HG02970 (cell line): ENCODE measurements around the gene FGF14.

Source experiments
- ATAC-seq: cut with Tn5 transposase; IDR thresholded peaks from one replicate; pipeline ENCODE4 v1.9.1; 2021; ENCODE audit warnings: mild to moderate bottlenecking, moderate library complexity, moderate number of reproducible peaks; ENCODE audit not compliant: unreplicated experiment, low FRiP score

The FGF14 gene

DNA sequence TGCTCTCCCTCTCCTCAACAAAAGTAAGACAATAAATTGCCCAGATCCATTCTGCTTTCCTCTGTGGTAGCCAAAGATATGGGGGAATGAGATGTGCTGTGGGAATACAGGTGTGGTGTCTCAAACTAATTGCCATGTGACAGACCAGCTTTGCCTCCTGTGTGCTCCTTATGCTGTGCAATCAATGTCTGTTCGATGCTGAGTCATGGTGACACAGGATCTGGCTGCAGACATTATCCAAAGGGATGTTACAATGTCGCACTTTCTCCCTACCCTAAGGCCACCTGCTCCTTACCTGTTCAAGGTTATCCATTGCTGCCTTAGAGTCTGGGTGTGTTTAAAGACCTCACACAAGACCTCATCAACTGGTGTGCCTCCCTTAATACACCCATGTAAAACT lies 32.5 kb downstream of the FGF14 start:
- no peak for ATAC-seq

DNA sequence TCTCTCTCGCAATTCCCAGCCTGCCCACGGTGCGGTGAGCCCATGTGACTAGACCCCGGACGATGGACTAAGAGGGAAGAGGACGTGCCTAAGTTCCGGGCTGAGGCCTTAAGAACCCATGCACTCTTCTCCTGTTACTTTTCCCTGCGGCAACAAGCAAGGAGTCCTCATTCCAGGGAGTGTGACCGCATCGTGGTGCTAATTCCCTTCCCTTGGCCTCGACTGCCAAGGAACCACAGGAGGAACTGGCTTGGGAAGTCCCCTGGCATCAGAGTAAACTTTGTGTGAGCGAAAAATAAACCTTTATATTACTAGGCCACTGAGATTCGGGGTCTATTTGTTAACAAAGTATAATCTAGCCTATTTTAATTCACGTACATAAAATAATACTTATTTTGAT lies 34.0 kb downstream of the FGF14 start:
- no peak for ATAC-seq

DNA sequence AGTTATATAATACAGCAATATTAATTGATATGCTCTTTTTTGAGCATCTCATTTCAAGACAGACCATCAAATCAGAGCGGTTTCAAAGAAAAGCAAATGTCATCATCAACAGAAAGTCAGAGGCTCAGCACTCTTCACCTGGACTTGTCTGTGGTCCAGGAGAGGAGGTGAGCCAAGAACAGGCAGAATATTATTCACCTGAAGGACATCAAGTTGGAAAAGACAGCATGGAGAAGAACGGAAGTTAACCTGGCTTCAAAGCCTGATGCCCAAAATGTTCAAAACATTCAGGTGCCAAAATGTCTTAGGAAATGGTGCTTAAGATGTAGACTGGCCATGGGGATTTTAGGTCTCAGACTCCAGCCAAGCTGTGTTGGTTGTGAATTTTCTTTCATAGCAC lies 40.7 kb downstream of the FGF14 start:
- no peak for ATAC-seq

DNA sequence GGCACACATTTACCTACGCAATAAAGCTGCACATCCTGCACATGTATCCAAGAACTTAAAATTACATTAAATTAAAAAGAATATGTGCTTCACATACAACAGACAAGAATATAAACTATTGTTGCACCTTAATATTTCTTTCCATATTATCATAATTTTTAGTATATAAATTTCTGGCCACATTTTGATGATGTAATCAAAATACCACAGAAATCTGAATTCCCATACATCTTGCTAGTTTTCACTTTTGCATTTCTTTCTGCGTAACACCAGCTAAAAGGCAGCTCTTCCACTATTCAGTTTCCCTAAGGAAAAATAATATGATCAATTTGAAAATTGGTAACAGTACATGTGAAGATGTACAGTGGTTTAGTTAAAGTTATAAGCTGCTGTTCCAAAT lies 42.6 kb downstream of the FGF14 start:
- no peak for ATAC-seq

DNA sequence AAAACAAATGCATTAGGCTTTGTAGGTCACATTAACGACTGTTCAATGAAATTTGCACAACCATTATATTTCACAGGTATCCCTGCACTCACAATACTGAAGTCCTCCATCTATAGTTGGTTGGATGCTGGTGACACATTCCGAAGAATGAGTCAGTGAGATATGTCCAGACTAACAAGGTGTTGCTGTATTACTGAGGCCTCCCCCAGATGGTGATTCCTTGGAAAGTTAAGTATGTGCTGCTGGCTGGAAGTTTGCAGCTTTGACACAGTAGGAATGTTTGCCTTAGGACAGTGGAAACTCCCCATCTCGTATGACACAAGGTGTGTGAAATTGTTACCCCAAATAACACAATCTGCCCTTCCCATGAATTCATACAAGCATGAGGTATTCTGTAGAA lies 46.6 kb downstream of the FGF14 start:
- no peak for ATAC-seq

DNA sequence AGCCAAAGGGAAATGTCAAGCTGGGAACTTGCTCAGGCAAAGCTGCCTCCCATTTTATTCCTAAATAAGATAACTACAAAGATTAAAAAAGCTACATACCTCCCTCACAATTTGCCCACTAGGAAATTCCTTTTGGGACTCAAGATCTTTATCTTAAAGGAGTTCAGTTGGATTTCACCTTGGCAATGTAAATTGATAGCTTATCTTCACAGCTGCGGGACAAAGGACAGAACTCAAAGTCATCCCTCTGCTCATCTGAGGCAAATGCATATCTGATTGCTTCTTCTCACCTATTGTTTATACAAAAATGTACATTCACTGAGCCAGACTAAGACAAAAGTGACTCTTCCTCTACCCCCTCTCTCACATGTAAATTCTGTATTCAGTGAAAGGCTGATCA lies 47.8 kb downstream of the FGF14 start:
- ATAC-seq = no peak

DNA sequence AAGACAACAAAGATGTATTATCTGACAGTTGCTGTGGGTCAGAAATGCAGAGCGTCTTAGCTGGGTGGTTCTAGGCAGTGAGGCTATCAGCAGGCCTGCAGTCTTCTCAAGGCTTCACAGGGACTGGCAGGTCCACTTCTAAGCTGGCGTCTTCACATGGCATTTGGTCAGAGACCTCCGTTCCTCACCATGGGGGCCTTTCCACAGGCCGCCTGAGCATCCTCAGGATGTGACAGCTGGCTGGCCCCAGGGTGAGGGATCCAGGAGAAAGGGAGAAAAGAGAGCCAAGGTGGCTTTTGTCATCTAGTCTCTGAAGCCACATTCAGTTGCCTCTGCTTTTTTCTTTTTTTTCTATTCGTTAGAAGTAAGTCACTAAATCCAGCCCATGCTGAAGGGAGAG lies 50.3 kb downstream of the FGF14 start:
- ATAC-seq = no peak

DNA sequence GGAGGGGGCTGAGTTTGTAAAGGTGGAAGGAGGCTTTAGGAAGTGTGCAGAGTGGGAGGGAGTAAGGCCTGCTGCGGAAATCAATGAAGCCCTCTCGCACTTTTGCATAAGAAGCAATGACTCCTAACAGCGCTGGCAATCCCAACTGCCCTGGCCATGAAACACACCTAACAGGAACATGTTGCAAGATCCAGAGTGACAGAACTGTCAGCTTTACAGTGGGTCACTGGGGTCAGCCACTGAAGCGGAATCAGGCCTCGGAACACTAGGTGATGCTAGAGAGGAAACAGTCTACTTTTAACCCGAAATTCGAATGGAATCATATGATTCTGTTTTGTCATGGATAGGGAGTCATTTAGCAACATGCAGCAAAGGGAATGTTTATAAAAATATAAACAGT lies 54.4 kb downstream of the FGF14 start:
- no peak for ATAC-seq

DNA sequence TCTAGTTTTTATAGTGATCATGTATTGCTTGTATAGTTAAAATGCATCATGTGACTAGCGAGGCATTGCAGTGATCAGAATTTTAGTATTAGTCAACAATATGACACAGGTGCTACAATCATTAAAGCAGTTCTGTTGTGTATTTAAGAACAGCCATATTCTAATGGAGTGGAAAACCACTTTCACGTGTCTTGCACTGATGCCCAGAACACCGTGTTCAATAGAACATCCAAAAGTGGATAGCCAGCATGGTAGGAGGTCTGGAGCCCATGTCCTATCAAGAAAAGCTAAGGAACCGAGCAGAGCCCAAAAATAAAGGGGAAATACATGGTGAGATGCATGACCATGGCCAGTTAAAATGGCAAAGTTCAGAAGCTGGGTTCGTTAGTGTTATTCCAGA lies 55.1 kb downstream of the FGF14 start:
- no peak for ATAC-seq

DNA sequence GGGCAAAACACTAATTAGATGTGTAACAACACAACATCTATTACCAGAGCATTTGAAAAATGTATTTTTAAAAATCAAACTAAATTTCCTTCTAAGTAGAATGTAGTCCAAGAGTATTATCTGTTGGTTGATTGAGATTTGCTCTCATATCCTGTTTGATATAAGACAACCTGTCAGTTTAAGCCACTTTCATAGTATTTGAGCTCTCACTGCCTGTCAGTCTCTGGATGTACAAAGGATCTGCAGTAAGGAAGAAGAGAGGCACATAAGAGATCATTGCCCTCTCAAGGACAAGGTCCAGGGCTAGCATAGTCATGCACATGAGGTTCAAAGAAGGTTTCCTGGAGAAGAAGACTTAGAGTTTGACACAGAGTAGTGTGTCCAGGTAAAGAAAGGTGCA lies 57.4 kb downstream of the FGF14 start:
- no peak for ATAC-seq

DNA sequence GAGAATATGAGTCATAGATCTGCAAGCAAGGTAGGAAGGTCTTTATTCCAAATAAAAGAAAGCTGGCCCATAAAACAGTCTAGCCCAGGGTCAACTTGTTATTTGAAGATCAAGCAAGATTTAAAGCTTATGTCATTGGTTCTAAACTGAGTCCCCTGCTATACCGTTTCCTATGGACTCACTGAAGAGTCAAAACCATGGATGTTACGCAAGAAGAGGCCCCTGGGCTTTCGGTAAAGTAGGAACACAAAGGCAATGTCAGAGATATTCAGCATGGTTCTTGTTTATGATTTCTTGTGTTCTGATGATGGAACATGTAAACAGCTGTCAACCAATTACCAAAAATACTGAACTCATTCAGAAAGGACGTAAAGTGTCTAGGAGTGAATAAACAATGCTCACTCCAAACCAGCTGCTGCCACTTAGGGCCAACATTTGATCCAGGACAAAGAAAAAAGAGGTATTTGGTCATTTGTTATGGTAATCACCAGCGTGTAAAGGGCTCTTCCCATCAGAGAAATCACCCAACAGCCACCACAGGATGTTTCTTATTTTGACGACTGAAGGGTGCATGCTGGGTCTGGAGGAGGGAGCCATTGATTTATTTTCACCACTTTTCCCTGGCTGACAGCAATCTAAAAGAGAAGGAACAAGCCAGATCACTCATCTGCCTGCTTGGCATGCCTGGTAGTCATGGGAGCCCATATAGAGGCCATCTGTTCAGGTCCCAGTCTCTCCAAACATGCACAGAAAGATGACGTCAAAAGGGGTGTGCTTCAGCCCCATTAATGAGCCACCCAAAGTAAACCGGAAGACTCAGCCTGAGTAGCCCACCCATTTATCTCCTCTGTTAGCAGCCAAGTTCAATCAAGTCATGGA lies 68.3 kb downstream of the FGF14 start:
- ATAC-seq = no peak

DNA sequence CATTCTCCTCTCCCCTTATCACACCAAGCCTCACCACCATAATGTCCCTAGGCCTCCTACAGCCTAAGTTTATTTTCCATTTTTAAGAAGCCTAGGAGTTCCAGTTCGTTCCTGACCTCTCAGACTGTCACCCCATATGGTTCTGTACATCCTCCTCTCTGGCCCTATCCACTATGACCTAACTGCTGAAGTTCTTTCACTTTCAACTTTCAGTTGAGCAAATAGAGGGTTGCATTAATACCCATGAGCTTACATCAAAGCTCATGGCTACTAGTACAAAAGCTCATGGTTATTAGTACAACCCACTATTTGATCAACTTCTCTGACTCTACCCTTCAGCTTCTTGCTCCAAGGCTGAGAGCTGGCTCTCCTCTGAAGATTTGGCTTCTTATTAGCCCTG lies 72.9 kb downstream of the FGF14 start:
- peak; percentile 55 for ATAC-seq

DNA sequence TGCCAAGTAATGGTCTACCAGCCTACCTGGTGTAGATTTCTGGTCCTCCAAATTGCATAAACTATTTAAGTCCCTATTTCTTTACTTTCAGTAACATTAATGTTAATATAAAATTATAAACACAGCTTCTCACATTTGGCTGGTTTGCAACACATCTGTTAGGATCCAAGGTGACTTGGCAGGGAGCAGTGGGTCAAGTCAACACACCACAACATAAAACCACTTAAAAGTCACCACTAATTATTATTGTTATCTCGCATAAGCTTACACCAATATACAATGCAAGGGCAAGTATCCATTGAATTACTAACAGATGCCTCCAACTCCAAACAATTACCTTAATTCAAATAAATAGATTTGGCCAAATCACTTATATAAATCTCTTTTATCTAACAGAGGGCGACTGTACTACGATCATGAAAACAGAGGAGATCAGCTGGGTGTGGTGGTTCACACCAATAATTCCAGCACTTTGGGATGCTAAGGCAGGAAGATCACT lies 74.7 kb downstream of the FGF14 start:
- no peak for ATAC-seq

DNA sequence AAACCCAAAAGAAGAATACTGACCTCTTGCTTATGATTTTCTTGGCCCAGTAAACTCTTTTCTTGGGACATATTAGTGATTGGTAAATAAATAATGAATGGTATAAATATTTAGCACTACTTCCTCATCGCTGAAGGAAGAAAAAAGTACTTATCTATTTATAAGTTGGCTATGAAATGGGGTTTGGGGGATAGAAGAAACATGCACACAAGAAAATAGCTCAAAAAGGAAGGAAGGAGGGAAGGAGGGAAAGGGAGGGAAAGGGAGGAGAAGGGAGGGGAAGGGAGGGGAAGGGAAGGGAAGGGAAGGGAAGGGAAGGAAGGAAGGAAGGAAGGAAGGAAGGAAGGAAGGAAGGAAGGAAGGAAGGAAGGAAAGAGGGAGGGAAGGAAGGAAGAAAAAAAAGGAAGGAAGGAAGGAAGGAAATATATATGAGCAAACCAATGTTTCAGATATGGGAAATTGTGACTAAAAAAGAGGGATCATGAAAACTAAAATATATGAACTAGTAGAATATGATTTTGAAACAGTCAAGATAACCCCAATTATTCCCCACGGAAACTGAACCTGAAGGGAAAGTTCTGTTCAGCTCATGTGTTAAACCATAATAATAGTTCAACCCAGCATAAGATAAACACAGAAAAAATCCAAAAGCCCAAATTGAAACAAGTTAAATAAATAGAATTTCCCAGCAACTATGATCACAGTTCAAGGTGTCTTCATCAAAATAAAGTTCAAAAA lies 75.3 kb downstream of the FGF14 start:
- ATAC-seq = no peak

DNA sequence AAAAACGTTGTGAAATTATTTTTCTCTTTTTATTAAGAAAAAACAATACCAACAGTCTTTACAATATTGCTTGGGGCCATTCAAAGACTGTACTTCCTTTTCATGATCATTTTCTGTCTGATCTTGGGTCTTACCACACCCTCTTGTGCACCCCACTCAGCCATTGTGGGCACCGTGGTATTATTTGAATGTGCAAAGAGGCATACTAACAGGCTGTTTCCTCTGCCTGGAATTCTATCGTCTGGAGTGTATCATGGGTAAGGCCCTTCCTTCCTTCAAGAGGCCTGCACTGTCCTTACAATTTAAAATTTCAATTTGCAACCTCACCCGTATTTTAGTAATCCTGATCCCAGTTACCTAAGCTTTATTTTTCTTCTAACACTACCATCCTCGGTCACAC lies 76.5 kb downstream of the FGF14 start:
- no peak for ATAC-seq

DNA sequence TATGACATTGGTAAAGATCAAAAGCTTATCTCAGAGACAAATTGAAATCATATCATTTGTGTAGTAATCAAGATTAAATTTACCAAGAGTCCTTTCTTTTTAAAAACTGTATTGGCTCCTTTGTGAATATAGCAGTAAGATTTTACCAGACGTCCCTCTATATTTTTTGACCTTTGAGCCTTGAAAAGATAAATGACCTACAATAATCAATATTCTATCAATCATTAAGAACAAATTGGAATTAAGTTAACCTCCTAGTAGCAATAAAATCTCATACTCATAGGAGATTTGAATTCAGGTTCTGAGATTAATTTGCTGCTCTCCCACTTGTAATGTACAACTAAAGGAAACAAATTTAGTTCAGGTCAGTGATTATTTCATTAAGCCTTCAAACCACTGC lies 78.3 kb downstream of the FGF14 start:
- ATAC-seq = no peak

DNA sequence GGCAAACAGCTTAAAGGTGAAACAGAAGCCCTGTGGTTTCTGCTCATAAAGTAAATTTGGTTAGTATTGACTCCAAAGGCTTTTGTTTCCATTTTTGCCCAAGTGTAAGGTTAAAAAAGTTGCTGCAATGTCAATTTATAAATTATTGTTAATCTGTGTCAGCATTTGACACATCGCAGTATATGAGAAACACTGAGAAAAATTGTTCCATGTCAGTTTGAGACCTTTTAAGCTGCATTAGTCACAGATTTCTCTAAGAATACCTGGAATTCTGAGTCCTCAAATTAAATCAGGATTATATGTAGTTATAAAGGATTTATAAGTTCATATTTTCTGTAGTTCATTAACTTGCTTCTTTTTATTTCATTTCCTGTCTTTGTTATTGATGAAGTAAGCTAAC lies 78.8 kb downstream of the FGF14 start:
- no peak for ATAC-seq

DNA sequence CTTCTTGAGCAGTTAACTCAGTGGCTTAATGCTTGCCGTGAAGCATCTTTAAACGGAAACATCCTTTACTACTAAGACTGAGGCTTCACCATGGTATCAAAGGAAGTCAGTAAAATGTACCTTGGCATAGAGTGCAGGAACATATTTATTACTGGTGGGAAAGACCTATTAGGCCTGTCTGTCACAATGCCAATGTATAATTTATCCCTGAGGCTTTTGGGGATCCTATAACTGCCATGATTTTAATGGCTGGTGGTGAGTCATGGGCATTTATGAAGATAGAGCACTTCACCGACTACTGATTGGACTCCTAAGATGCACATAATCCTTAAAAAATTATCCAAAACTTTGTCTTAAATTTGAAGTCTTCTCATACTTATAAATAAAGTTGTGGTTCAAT lies 79.6 kb downstream of the FGF14 start:
- no peak for ATAC-seq

DNA sequence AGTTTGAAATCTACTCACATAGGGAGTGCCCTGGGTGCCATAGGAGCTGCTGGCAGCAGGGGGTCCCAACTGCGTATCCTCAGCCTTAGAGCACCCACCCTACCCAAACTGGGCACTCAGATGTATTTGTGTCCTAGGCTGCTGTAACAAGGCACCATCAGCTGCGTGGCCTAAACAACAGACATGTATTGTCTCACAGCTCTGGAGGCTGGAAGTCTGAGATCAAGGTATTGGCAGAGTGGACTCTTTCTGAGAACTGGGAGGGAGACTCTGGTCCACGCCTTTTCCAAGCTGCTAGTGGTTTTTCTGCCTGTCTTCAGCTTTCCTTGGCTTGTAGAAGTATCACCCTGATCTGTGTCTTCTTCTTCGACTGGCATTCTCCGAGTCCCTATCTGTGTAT lies 83.6 kb downstream of the FGF14 start:
- no peak for ATAC-seq

DNA sequence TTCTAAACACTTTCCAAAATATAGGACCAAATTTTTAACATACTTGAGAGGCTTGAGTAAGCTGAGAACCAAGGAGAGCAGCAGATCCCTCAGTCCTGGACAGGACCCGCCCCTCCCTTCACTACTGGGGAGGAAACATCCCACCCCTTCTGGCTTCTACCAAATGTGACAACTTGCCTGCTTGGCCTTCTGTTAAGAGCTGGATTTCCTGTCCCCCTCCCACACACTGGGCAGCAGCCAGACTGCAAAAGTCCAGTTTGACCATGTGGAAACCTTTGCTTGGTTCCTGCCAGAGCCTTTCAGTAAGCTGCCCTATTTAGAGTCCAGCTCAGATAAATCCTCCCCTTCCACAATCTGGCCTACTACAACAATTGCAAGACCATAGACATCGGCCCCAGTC lies 84.3 kb downstream of the FGF14 start:
- ATAC-seq = no peak

DNA sequence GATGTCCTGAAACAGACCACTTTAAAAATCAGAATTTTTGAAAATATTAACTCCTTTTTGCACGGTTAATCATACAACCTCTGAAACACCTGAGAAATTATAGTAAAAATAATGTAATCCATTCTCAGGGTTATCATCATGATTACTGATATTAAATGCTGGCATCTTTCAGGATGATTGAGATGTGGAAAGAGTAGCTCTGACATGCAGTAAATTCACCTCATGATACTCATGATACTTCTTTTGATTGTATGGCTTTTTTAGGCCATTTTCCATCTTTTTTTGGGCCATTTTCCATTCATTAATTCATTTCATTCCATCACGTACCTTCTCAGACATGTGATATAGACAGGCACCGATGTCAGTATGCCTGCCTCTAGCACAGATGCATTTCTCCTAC lies 85.1 kb downstream of the FGF14 start:
- no peak for ATAC-seq

DNA sequence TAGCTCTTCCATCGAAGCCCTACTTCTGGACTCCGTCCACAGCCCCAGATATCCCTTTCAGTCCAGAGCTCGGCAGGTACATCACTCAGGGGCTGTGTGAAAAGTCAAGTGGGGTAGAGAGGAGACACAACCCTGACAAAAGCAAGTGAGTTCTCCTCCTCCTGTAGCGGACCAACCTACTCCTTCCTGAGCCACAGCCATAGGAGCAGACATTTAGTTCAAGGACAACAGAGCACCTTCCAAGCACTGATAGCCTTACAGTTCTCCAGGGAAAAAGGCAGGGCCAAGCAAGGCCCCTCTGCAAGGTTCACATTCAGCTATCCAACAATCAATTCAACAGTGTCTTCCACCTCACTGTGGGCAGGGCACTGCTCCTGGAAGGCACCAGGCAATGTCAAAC lies 89.0 kb downstream of the FGF14 start:
- no peak for ATAC-seq
